Stimulated activated CD8-positive, alpha-beta memory T cell treated with anti-CD3 and anti-CD28 coated beads, Interleukin-4, amount 100 ng/mL, for 48 hours (primary cell): ENCODE results near the gene AGAP2.

Experiments
- DNase-seq: peaks from one replicate; pipeline ENCODE4 v3.0.0-alpha.2; 2020

Gene AGAP2

DNA sequence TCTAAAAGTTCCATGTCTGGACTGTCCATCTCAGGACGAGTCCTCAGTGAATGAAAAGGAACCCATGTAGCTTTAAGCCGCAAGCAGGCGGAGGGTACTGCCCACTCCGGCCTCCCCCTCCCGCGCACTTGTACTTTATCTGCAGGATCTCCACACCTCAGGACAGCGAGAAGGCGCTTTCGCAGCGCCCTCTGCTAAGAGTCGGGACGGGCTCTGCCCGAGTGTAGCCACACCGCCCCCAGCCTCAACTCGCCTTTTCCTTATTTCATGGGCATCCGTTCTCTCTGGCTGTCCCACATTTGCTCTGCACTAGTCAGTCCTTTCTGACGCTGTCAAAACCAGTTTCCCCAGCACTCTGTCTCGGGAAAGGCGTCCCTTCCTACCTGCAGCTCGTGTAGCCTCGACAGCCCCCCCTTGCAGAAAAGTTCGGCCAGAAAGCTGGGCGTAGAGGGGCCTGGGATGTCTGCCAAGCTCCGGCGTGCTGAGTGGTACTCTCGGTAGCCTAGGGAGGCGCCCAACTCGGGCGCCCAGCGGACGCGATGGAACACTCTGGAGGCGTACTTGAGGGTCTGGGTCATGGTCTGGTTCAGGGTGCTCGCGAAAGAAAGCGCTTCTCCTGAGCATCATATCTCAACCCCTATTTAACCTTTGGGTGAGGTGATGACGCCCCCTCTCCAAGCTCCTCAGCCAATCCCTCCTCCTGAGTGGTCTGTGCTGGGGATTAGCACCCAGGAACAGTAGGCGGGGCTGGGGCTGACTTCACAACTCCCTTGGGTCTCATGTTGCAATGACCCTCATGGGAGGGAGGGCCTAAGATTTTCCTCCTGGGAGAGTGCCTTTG is 28.1 kb upstream of the AGAP2 start, which contains the start of gene CYP27B1:
CYP27B1 (minus strand) TSS at position 615 of the 841 bp plus-strand sequence; CDS start at position 578, 37 bp downstream.
- DNase-seq: no peak

DNA sequence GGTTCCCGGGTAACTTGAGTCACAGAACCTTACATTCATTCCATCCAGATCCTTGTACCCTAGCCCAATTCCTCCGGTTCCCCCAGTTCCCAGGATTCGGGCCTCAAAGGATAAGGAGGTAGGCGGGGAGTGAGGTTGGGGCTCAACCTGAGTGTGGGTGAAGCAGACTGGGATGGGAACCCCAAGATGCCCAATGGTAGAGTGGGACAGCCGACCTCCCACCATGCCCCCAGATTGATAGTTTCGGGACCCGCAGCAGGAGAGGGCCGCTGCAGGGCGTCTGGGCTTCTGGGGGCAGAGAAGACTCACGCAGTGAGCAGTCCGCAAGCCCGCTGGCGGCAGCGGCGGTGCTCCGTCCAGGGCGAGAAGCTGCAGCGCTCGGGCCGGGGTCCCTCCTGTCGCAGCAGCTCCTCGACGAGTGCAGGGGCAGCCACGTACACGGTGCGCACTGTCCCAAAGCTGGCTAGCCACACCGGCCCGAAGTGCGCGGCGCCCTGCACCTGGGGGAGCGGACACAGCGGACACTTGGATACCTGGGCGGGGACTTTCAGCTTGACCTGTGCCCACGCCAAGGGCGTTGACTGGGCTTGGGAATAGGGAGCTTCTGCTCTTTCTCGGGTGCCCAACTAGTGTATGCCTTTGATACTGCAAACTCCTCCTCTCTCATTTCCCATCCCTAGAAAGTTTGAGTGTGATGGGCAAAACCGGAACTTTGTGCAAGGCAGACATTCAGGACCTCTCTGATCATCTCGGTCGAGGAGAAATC is 27.3 kb upstream of the AGAP2 start:
- no peak for DNase-seq

DNA sequence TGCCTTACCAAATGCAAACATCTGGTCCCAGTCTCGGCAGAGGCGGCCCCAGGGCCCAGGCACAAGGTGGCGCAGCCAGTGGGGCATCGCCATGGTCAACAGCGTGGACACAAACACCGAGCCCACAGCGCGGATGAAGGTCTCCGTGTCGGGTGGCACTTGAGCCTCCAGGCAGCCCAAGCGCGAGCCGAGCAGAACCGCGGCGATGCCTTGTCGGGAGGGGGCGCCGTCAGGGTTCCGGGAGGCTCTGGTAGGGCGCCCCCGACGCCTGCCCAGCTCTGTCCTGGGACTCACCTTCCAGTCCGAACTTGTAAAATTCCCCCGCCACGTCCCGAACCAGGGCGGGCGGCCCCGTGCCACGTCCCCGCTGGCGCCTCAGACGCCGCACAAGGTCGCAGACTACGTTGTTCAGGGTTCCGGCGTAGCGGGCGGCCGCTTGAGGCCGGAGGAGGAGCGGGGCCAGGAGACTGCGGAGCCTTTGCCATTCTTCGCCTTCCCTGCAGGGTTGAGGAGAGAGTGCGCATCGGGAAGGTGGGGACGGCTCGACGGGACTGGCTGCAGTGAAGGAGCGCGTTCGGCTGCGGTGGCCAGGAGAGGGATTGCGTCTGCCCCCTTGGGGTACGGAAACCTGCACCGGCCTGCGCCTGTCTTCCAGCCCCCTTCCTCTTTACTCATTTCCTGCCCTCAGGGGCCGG is 26.6 kb upstream of the AGAP2 start:
- DNase-seq: peak; percentile 74

DNA sequence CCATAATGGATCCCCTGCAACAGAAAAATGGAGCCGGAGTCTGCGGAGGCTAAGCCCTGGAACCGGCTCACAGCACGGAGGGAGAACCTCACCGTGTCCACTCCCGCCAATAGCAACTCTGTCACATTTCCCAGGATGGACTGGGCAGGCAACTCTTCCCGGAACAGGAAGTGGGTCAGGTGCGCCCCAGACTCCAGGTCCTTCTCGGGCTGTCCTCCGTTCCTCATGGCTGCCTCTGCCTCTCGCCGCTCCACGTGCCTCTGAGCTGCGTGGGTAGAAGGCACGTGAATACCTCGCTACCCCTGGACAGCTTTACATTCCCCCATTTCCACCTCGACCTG is 26.1 kb upstream of the AGAP2 start:
- peak; percentile 45 for DNase-seq

DNA sequence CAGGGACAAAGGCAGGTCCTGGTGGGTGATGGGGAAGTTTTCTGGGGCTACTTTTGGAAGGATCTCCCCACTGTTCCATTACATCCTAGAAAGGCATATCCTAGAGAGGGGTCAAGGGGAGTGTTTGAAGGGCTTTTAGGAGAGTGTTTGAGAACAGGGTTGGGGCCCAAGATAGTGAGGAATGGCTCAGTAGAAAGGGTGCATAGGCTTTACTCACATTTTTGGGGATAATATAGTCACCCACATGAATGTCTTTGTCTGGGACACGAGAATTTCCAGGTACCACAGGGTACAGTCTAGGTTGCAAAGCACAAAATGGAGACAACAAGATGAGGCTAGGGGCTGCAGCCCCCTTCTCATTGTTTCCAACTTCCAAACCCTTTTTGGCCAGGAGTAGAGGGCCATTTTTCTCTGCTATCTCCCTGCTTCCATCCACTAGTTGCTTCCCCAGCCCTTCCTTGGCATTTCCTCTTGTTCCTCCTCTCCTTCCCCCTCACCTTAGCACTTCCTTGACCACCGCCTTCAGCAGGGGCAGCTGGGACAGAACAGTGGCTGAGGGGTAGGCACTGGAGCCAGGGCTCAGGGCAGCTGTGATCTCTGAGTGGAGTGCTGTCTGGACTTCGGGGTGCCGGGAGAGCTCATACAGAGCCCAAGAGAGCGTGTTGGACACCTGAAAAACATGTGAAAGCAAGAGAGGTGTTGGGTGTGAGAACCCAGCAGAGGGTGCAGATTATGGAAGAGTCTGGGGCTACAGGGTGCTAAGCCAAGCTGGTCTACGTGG is 25.5 kb upstream of the AGAP2 start:
- DNase-seq: no peak

DNA sequence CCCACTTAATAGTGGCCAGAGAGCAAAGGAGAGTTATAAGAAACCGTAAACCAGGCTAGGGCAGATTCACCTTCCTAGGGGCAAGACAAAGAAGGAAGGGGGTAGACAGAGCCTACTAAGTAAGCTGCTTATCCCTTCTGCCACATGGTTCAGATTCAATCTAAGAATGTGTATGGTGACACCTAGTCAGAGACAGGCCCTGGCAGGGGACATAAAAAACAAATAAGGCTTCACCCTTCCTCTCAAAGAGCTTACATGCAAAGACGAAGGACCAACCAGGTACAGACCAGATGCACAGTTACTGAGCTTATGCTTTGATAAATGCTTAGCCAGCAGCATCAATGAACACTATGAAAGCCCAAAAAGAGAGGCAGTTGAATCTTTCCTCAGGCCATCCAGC is 23.9 kb upstream of the AGAP2 start:
- DNase-seq: no peak

DNA sequence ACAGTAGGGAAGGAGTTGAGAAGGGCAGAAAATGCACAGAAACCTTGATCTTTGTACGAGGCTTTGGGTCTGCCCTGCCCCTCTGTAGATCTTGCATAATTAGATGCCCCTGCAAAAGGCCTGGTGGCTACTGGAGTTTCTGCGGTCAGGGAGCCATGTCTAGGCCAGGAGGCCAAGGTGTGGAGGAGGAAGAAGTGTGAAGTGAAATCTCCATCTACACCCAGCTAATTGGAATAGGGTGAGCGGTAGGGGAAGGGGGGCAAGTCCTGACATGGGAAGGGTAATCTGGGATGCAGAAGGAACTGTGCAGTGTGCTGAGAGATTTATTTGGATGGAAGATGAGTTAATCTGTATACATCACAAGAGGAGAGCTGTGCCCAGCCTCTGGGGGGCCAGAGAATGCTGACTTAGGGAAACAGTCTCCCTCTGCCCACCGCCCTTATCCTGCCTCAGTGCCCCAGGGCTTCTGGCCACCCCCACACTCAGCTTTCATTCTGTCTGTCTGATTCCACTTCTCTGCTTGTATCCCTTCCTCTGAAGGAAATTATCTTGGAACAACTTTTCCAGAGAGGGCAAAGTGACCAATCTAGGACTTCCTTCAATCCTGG is 23.0 kb upstream of the AGAP2 start:
- DNase-seq: no peak

DNA sequence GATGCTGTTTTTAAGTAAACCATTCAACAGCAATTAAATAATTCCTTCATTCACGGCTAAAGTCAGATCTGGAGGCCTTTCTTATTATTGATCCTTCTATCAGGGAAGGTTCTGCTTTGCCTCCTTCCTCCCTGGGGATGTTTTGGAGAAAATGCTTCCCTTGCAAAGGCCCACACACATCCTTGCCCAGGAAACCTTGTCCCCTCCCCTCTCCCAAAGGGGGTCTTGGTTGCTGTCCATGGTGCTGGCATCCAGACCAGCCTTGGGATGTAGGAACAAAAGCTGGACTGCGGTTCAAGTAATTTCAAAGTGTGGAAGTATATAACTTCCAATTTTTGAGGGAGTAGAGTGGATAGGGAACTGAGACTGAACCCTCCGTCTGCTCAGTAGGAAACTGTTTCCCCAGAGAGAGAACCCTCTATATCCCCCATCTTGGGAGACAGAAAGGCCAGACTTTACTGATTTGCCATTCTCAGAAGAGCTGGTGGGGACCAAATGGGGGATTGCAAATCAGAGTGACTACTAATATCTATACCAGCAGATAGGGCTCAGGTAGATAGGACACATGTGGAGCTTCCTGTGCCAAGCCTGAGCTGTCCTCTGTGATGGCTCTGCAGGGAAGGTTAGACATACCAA is 21.9 kb upstream of the AGAP2 start:
- no peak for DNase-seq

DNA sequence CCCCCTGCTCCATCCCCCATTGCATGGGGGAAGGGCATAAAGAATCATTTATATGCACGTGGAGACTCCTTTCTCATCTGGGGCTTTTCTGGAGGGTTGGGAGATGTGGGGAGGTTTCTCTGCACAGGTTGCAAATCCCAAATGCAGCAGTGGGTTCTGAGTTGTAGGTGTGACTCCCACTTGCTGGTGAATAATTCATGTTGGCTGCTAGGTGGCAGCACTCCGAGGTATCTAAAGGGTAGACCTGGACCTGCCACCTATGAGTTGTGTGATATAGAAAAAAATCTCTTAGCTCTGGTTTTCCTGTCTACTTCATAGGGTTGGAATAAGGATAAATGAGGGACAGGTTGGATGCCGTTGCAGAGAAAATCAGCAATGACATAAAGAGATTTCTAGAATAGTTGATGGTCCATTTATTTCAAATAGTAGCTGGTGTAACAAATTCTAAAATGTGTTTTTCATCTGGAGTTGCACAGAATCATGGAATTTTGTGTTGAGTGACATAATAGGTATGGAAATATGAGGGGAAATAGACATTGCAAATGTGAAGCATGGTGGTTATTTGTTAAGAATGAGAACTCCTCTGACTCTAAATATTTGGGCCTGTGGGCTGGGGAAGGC is 20.9 kb upstream of the AGAP2 start:
- no peak for DNase-seq

DNA sequence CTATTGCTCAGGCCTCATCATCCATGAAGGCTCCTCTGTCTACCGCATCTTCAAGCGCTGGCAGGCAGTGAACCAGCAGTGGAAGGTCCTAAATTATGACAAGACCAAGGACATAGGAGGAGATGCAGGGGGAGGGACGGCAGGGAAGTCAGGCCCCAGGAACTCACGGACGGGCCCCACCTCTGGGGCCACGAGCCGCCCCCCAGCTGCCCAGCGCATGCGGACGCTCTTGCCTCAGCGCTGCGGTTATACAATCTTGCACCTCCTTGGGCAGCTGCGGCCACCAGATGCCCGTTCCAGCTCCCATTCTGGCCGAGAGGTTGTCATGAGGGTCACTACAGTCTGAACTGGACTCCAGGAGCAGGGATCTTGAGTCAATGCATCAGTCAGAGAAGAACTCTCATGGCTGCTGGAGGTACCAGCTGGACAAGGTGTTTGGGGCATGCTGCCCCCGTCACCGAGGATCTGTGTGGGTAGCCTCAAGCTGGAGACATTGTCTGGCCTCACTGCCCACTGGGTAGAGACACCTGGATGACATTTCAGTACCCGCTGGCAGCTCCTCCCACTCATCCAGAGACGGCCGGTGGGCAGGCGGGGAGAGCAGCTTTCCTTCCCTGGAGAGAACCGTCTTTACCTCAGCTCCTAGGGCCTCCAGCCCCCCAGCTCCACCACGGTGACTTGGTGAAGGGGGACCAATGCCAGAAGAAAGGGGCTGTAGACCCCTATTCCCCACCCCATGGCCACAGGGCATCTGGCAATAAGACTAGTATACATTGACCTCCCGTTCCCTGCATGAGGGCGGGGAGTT is 20.2 kb upstream of the AGAP2 start:
- no peak for DNase-seq

DNA sequence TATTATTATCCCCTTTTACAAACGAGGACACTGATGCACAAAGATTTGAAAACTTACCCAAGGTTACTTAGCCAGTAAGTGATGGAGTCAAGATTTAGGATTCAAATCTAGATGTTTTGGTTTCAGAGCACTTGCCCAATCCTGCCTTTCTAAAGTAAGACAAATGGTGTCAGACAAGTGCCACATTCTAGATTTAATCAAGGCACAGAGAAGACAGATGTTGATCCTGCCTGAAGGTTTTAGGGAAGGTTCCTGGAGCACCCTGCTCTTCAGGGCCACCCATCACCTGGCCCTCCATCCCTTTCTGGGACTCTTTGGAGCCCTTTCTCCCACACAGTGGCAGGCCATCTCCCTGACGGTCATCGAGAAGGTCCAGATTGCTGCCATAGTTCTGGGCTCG is 19.2 kb upstream of the AGAP2 start:
- no peak for DNase-seq

DNA sequence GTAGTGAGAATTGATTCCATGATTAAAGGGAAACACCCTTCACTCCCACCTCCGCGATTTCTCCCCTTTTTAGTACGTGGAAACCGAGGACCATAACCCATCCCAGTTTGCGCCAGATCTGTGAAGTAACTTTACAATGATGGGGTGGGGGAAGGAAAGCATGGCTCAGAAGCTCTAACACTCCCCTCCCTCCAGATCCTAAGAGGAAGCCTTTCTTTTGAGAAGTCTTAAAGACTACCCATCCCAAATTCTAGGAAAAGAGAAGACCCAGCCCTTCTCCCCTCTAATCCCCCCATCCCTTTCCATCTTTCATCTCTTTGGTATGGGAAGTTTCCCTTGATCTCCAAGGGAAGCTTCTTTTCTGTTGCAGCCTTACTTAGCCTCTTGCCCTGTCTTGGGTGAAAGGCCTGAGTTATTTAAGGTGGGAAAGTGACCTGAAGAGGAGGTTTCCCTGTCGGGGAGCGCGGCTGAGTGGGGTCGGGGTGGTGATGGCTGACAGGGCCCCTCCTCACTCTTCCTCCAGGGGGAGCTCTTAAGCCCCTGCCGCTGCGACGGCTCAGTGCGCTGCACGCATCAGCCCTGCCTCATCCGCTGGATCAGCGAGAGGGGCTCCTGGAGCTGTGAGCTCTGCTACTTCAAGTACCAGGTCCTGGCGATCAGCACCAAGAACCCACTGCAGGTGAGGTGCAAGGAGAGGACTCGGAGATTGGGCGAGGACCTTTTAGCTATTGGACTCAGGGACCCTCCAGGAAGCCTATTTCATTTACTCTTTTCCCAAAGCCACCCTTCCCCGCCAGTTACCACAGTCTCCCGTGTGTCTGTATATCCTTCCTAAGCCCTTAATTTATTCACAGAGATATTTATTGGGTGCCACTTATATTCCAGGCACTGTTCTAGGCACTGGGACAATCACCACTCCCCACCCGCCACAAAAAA is 18.1 kb upstream of the AGAP2 start:
- DNase-seq: peak; percentile 83

DNA sequence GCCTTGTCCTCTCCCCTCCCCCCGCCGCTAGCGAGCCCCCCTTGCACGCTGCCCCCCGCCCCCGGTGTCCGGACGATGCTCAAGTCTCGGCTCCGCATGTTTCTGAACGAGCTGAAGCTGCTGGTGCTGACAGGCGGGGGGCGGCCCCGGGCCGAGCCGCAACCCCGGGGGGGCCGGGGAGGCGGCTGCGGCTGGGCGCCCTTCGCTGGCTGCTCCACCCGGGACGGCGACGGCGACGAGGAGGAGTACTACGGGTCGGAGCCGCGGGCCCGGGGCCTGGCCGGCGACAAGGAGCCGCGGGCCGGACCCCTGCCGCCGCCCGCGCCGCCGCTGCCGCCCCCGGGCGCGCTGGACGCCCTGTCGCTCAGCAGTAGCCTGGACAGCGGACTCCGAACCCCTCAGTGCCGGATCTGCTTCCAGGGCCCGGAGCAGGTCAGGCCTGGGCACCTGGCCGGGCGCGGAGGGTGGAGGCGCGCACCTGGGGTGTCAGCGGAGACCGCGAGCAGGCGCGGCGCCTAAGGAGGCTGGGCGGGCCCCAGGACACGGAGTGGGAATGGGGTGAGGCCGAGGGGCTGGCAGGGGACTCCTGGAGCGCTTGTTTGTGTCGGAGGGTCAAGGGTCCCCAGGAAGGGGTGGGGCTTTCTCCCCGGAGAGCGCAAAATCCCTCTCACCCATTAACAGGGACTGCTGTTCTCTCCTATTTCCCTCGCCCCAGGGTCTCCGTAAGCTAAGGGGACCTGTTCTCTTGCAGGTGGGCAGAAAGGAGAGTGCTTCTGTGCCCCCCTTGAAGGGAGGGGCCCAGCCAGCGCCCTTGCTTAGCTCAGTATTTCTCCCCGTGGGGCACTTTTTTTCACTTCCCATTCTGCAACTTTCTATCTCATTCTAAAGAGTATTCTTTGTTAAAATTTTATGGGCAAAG is 17.2 kb upstream of the AGAP2 start:
- DNase-seq: no peak

DNA sequence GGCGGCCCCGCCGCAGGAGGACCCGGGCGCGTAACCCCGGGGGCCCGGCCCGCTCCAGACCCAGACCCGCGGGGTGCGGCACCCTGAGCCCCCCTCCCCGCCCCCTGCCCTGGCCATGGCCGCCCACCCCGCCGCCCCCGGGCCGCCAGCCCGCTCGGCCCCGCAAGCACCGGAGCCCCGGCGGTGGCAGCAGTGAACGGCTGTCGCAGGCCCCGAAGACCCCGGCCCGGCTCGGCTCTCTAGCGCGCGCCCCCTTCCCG is 16.6 kb upstream of the AGAP2 start:
- DNase-seq: no peak

DNA sequence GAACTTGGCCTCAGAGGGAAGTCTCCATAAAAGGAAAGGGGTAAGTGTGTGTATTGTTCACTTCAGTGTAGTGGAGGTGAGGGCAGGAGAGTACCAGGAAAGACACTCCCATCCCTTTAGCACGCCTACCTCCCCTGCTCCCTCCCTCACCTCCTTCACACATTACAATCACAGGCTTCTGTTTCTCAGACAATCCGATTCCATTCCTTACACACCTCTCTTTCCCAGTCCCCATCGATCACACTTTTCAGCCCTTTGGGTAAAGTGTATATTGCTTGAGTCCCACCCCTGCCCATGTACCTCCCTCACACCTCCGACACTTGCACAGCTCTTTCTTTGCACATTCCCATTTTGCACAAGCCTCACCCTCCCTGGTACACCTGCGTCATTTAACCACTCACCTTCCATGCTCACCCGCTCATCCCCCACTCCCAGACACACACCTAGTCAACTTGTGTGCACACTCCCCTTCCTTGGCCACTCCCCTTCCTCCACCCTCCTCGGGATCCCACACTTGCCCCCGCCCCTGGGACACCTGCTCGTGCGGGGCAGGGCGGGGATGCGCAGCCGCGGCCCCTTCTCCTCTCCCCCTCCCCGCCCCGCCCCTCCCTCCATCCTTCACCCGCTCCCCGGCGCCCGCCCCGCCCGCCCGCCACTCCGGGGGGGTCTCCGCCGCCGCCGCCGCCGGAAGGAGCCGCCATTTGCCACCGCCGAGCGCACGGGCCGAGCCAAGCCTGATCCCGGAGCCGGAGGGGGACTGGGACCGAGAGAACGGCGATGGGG is 16.1 kb upstream of the AGAP2 start, which contains the start of gene MARCHF9:
MARCHF9 (plus strand) TSS at position 693 of the 783 bp plus-strand sequence. CDS start 426 bp downstream, outside the sequence.
- peak; percentile 88 for DNase-seq

DNA sequence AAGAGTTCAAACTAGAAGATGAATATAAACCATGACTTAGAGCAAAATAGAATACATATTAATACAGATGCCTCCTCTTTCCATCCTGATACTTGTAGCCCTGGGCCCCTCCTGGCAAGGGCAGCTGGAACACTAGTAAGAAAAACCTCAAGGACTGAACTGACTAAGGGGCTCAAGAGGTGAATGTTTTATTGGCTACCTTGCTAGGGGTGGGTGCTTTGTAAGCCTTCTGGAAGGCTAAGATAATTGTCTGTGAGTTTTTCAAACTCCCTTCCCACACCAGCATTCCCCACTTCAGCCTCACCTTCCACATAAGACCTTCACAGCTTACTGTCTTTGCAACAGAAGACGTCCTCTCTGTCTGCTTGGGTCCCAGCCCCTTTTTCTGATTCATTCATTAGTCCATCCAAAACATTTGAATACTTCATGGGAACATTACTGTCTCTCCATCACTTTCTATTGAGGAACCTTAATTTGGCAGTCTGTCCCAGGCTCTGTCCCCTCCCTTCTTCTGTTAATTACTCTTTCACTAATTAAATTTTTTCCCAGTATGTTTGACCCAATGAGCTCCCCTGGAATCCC is 15.3 kb upstream of the AGAP2 start:
- no peak for DNase-seq

DNA sequence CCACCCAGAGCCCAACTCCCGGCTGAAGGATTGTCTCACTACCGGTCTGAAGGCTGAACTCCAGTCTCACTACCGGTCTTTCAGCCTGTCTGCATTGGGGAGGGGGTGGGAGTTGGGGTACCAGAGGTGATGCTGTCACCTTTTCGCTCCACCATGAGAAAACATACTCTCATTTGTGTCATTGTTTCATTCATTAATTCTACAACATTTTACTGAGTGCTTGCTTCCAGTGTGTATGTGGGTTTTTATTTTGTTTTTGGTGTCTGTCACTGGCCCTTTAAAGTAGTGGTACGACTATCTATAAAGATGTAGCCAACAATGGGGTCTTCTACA is 14.1 kb upstream of the AGAP2 start:
- DNase-seq: no peak
